Memory B cell (primary cell): Measurements from ENCODE around the gene ST8SIA3.
"Not testable (repeated sequence)": the region's sequence is repeated elsewhere in the genome, so short reads cannot be mapped to it uniquely, and the experiment has no call there.

ENCODE experiments used
- ATAC-seq: fragments of 150-1000 bp; cut with Tn5 transposase; 2 replicates; pipeline ENCODE4 v1.10.0; 2021; ENCODE audit warnings: low read depth, mild to moderate bottlenecking, moderate library complexity
- DNase-seq, 2 donors: peaks; one replicate each; pipeline ENCODE4 v3.0.0; 2022; ENCODE audit warnings: low spot score in 2 of 2
- H3K27ac Mint-ChIP-seq: one replicate; pipeline ENCODE4 v1.8.0; 2022; ENCODE audit warnings: mild to moderate bottlenecking, moderate library complexity, mixed read lengths
- H3K27me3 Mint-ChIP-seq: one replicate; pipeline ENCODE4 v1.8.0; 2022; ENCODE audit warnings: mixed read lengths
- H3K36me3 Mint-ChIP-seq: one replicate; pipeline ENCODE4 v1.8.0; 2022; ENCODE audit warnings: mild to moderate bottlenecking, mixed read lengths
- H3K4me1 Mint-ChIP-seq: one replicate; pipeline ENCODE4 v1.8.0; 2022; ENCODE audit warnings: mixed read lengths
- H3K4me3 Mint-ChIP-seq: one replicate; pipeline ENCODE4 v1.8.0; 2022; ENCODE audit warnings: mild to moderate bottlenecking, moderate library complexity, mixed read lengths
- H3K9me3 Mint-ChIP-seq: one replicate; pipeline ENCODE4 v1.8.0; 2022; ENCODE audit warnings: mixed read lengths

Gene ST8SIA3

GRCh38 chr18:57396831-57397230 lies 44.5 kb downstream of the ST8SIA3 start:
- not testable (repeated sequence) for H3K36me3 Mint-ChIP-seq, H3K27me3 Mint-ChIP-seq, DNase-seq, H3K4me3 Mint-ChIP-seq, ATAC-seq, H3K27ac Mint-ChIP-seq, H3K4me1 Mint-ChIP-seq
- H3K9me3 Mint-ChIP-seq = peaks cover 11% of the 10 kb centered on the region

- Mint-ChIP-seq H3K9me3 (peaks cover 11% of the 10 kb centered on the region), H3K27me3 (peaks cover 6% of the 10 kb centered on the region), H3K4me3 (no peak overlapping the region), H3K27ac (no peak overlapping the region), H3K36me3 (peaks cover 3% of the 10 kb centered on the region), H3K4me1 (no peaks in the 10 kb centered on the region)
- DNase-seq = no peak
- no peak for ATAC-seq
Measured at GRCh38 chr18:57397440-57398132, 45.2 kb downstream of the ST8SIA3 start.

GRCh38 chr18:57404345-57404744 lies 52.0 kb downstream of the ST8SIA3 start:
- H3K27ac Mint-ChIP-seq = no peak overlapping the region
- DNase-seq (no peak), ATAC-seq (no peak)
- H3K9me3 Mint-ChIP-seq = peaks cover 3% of the 10 kb centered on the region
- no peaks in the 10 kb centered on the region for H3K4me1 Mint-ChIP-seq
- H3K27me3 Mint-ChIP-seq = peaks cover 2% of the 10 kb centered on the region
- no peak overlapping the region for H3K4me3 Mint-ChIP-seq
- no peaks in the 10 kb centered on the region for H3K36me3 Mint-ChIP-seq

GRCh38 chr18:57409650-57410049 lies 57.3 kb downstream of the ST8SIA3 start:
- no peak overlapping the region for H3K4me3 Mint-ChIP-seq
- no peak for DNase-seq
- H3K27ac Mint-ChIP-seq = no peak overlapping the region
- H3K27me3 Mint-ChIP-seq = peaks cover 3% of the 10 kb centered on the region
- H3K9me3 Mint-ChIP-seq = peaks cover 8% of the 10 kb centered on the region
- no peaks in the 10 kb centered on the region for H3K36me3 Mint-ChIP-seq
- no peak for ATAC-seq
- H3K4me1 Mint-ChIP-seq = no peaks in the 10 kb centered on the region

- H3K9me3 Mint-ChIP-seq = peaks cover 9% of the 10 kb centered on the region
Measured at GRCh38 chr18:57410749-57411148, 58.4 kb downstream of the ST8SIA3 start.

GRCh38 chr18:57416542-57416941 lies 64.2 kb downstream of the ST8SIA3 start:
- Mint-ChIP-seq H3K27ac (no peak overlapping the region), H3K36me3 (no peaks in the 10 kb centered on the region), H3K9me3 (peaks cover 8% of the 10 kb centered on the region), H3K4me1 (no peaks in the 10 kb centered on the region), H3K27me3 (peaks cover 9% of the 10 kb centered on the region), H3K4me3 (no peak overlapping the region)
- DNase-seq (no peak), ATAC-seq (no peak)

More at GRCh38 chr18:57410749-57411148, 58.4 kb downstream of the ST8SIA3 start:
- ATAC-seq (no peak), DNase-seq (no peak)
- Mint-ChIP-seq H3K36me3 (no peaks in the 10 kb centered on the region), H3K4me3 (no peak overlapping the region), H3K4me1 (no peaks in the 10 kb centered on the region), H3K27ac (no peak overlapping the region), H3K27me3 (peaks cover 6% of the 10 kb centered on the region)
